ENCODE data around the gene SUGP2.

- no peak for TF ChIP-seq CTCF (IDR thresholded peaks at IDR 0.05; ENCODE audit: borderline replicate concordance, extremely low read depth, low read length, poor library complexity, severe bottlenecking)
- no peak for TF ChIP-seq EZH2 (IDR thresholded peaks at IDR 0.05; ENCODE audit: borderline replicate concordance, low read depth, low read length, severe bottlenecking)
These were observed 6.1 kb downstream of the SUGP2 start for GRCh38 chr19:19027228-19027627.

Data from DND-41 (cell line).